HG02943 (cell line): ENCODE results near the gene FOXS1.

Experiments
- ATAC-seq: cut with Tn5 transposase; IDR thresholded peaks from one replicate; pipeline ENCODE4 v1.9.1; 2021; ENCODE audit warnings: mild to moderate bottlenecking, low read depth, moderate library complexity; ENCODE audit not compliant: unreplicated experiment

FOXS1 gene

GRCh38 chr20:31845300-31845863, at the start of gene FOXS1:
Gene FOXS1 (minus strand): TSS chr20:31845604. CDS start chr20:31845542, 62 bp downstream.
- ATAC-seq: no peak

- ATAC-seq: no peak
Observed at GRCh38 chr20:31890646-31891045, 45.2 kb upstream of the FOXS1 start.

- ATAC-seq: no peak
Observed at GRCh38 chr20:31883829-31884228, 38.4 kb upstream of the FOXS1 start.

GRCh38 chr20:31881945-31882344, 36.5 kb upstream of the FOXS1 start:
- ATAC-seq: no peak

- ATAC-seq: peak; percentile 78
Observed at GRCh38 chr20:31879143-31879987, 34.0 kb upstream of the FOXS1 start.

GRCh38 chr20:31877684-31878083, 32.3 kb upstream of the FOXS1 start:
- ATAC-seq: no peak

- ATAC-seq: no peak
Observed at GRCh38 chr20:31875671-31876070, 30.3 kb upstream of the FOXS1 start.

GRCh38 chr20:31872406-31872805, 27.0 kb upstream of the FOXS1 start:
- no peak for ATAC-seq

- ATAC-seq: no peak
Observed at GRCh38 chr20:31871618-31871954, 26.2 kb upstream of the FOXS1 start.

GRCh38 chr20:31870726-31871617, 25.6 kb upstream of the FOXS1 start:
- ATAC-seq: no peak

GRCh38 chr20:31869942-31870725, 24.7 kb upstream of the FOXS1 start, which contains the start of the genes DUSP15 and TTLL9:
Gene DUSP15 (minus strand): TSS chr20:31870527. CDS start chr20:31870337, 190 bp downstream.
Gene TTLL9 (plus strand): TSS chr20:31870634. CDS start chr20:31871127, 493 bp downstream.
- ATAC-seq: no peak

GRCh38 chr20:31869673-31869941, 24.2 kb upstream of the FOXS1 start:
- no peak for ATAC-seq

GRCh38 chr20:31868853-31869672, 23.7 kb upstream of the FOXS1 start:
- no peak for ATAC-seq

- ATAC-seq: no peak
Observed at GRCh38 chr20:31866221-31866620, 20.8 kb upstream of the FOXS1 start.

- no peak for ATAC-seq
Observed at GRCh38 chr20:31864521-31865400, 19.4 kb upstream of the FOXS1 start.

GRCh38 chr20:31863296-31864085, 18.1 kb upstream of the FOXS1 start:
- no peak for ATAC-seq

- no peak for ATAC-seq
Observed at GRCh38 chr20:31862506-31862905, 17.1 kb upstream of the FOXS1 start.

- no peak for ATAC-seq
Observed at GRCh38 chr20:31862157-31862470, 16.7 kb upstream of the FOXS1 start.
